GM23338 (cell line): ENCODE results near the gene PLCD3. TPM values are rescaled to one million over a fixed set of nuclear protein-coding genes. Genes with fewer than 3 reads are reported as not detected.
A peak's percentile ranks its signal among the peaks of the same experiment; 100 is the strongest.

ENCODE experiments used
- ATAC-seq: fragments of 200-7000 bp; cut with Tn5 transposase; 3 replicates; pipeline ENCODE4 v1.9.1; 2020
- DNase-seq: peaks from one replicate; pipeline ENCODE4 v3.0.0-alpha.2; 2015; ENCODE audit warnings: low spot score
- H2AFZ ChIP-seq: fragments of 200-600 bp; sonication (generic); 2 replicates; pipeline ENCODE4 v1.8.0; 2016; ENCODE audit warnings: antibody characterized with exemption, mild to moderate bottlenecking, moderate library complexity
- H3F3A ChIP-seq: fragments of 200-600 bp; sonication (generic); replicated peaks from 2 replicates; pipeline ENCODE4 v1.8.0; 2017; ENCODE audit warnings: antibody characterized with exemption, mixed run types, low read depth
- H3K27ac ChIP-seq: fragments of 200-600 bp; sonication (generic); 2 replicates; pipeline ENCODE4 v1.6.1; 2016; ENCODE audit warnings: low read depth
- H3K27me3 ChIP-seq: fragments of 200-600 bp; sonication (generic); 2 replicates; pipeline ENCODE4 v1.8.0; 2016; ENCODE audit warnings: mild to moderate bottlenecking, mixed run types, moderate library complexity; ENCODE audit not compliant: insufficient read depth
- H3K36me3 ChIP-seq: fragments of 200-600 bp; sonication (generic); 2 replicates; pipeline ENCODE4 v1.8.0; 2016; ENCODE audit warnings: mild to moderate bottlenecking; ENCODE audit not compliant: insufficient read depth
- H3K4me1 ChIP-seq: fragments of 200-600 bp; sonication (generic); 2 replicates; pipeline ENCODE4 v1.8.0; 2016; ENCODE audit warnings: mild to moderate bottlenecking, moderate library complexity; ENCODE audit not compliant: insufficient read depth
- H3K4me2 ChIP-seq: fragments of 200-600 bp; sonication (generic); 2 replicates; pipeline ENCODE4 v1.7.1; 2017; ENCODE audit warnings: mixed run types
- H3K4me3 ChIP-seq: fragments of 200-600 bp; sonication (generic); 2 replicates; pipeline ENCODE4 v1.6.1; 2016; ENCODE audit warnings: mixed run types
- H3K79me2 ChIP-seq: fragments of 200-600 bp; sonication (generic); replicated peaks from 2 replicates; pipeline ENCODE4 v1.8.0; 2017; ENCODE audit warnings: mild to moderate bottlenecking; ENCODE audit not compliant: insufficient read depth
- H3K9me2 ChIP-seq: fragments of 200-600 bp; sonication (generic); 2 replicates; pipeline ENCODE4 v1.8.0; 2017; ENCODE audit not compliant: insufficient read depth
- H4K20me1 ChIP-seq: fragments of 200-600 bp; sonication (generic); replicated peaks from 2 replicates; pipeline ENCODE4 v1.8.0; 2017; ENCODE audit warnings: mild to moderate bottlenecking; ENCODE audit not compliant: insufficient read depth
- H3K27ac Mint-ChIP-seq: 2 replicates; pipeline ENCODE4 v1.8.0; 2020; ENCODE audit warnings: inconsistent platforms, mild to moderate bottlenecking, moderate library complexity, mixed read lengths
- H3K27me3 Mint-ChIP-seq: 3 replicates; pipeline ENCODE4 v1.8.0; 2022; ENCODE audit warnings: low read depth, mild to moderate bottlenecking, moderate library complexity, mixed read lengths, inconsistent platforms; ENCODE audit not compliant: insufficient read depth, poor library complexity
- H3K36me3 Mint-ChIP-seq: 3 replicates; pipeline ENCODE4 v1.8.0; 2021; ENCODE audit warnings: low read depth, mild to moderate bottlenecking, inconsistent platforms, moderate library complexity, mixed read lengths
- H3K4me1 Mint-ChIP-seq: 3 replicates; pipeline ENCODE4 v1.8.0; 2020; ENCODE audit warnings: mild to moderate bottlenecking, inconsistent platforms, mixed read lengths
- H3K4me3 Mint-ChIP-seq: 3 replicates; pipeline ENCODE4 v1.8.0; 2021; ENCODE audit warnings: moderate library complexity, mild to moderate bottlenecking, inconsistent platforms, mixed read lengths
- H3K9me3 Mint-ChIP-seq: 3 replicates; pipeline ENCODE4 v1.8.0; 2020; ENCODE audit warnings: moderate library complexity, mild to moderate bottlenecking, inconsistent platforms, mixed read lengths
- CREB1 ChIP-seq: fragments of 250-450 bp; sonication (Bioruptor Pico); IDR thresholded peaks from 2 replicates; pipeline ENCODE4 v1.5.0; 2020; ENCODE audit warnings: low read depth, mild to moderate bottlenecking, moderate library complexity
- CTCF ChIP-seq, 2 experiments: fragments of 200-600 bp in 1 of 2; sonication (generic) in 1 of 2; conservative IDR thresholded peaks; 2 replicates each; pipeline versions ENCODE4 v1.5.1 to v1.6.1; 2016 to 2017; ENCODE audit warnings: antibody characterized with exemption in 2 of 2, low read depth in 2 of 2, mild to moderate bottlenecking in 2 of 2, moderate library complexity in 1 of 2
- ETS1 ChIP-seq: IDR thresholded peaks from 2 replicates; pipeline ENCODE4 v1.6.1; 2016; ENCODE audit warnings: antibody characterized with exemption
- EZH2 ChIP-seq: fragments of 200-600 bp; sonication (generic); IDR thresholded peaks from one replicate; pipeline ENCODE4 v1.8.0; 2017; ENCODE audit warnings: antibody characterized with exemption, mild to moderate bottlenecking, low read depth; ENCODE audit not compliant: unreplicated experiment
- EZH2phosphoT487 ChIP-seq: fragments of 200-600 bp; sonication (generic); IDR thresholded peaks from one replicate; pipeline ENCODE4 v1.8.1; 2018; ENCODE audit warnings: antibody characterized with exemption; ENCODE audit not compliant: unreplicated experiment
- JUNB ChIP-seq: IDR thresholded peaks from one replicate; pipeline ENCODE4 v1.6.1; 2016; ENCODE audit warnings: antibody characterized with exemption; ENCODE audit not compliant: unreplicated experiment
- NANOG ChIP-seq: IDR thresholded peaks from 2 replicates; pipeline ENCODE4 v1.6.1; 2016; ENCODE audit warnings: antibody characterized with exemption, borderline replicate concordance
- POLR2AphosphoS5 ChIP-seq: IDR thresholded peaks from 2 replicates; pipeline ENCODE4 v1.6.1; 2016; ENCODE audit warnings: antibody characterized with exemption, low read depth
- REST ChIP-seq: IDR thresholded peaks from one replicate; pipeline ENCODE4 v1.6.1; 2018; ENCODE audit warnings: antibody characterized with exemption; ENCODE audit not compliant: unreplicated experiment
- STAT1 ChIP-seq: IDR thresholded peaks from one replicate; pipeline ENCODE4 v1.6.1; 2016; ENCODE audit warnings: antibody characterized with exemption; ENCODE audit not compliant: unreplicated experiment
- ZNF114 ChIP-seq: fragments of 250-450 bp; sonication (Bioruptor Pico); IDR thresholded peaks from 2 replicates; pipeline ENCODE4 v1.5.0; 2020; ENCODE audit warnings: mild to moderate bottlenecking, moderate library complexity
- ZNF331 ChIP-seq: fragments of 250-450 bp; sonication (Bioruptor Pico); IDR thresholded peaks from 2 replicates; pipeline ENCODE4 v1.5.0; 2020; ENCODE audit warnings: low read depth, mild to moderate bottlenecking, moderate library complexity
- ZNF462 ChIP-seq: fragments of 250-450 bp; sonication (Bioruptor Pico); IDR thresholded peaks from 2 replicates; pipeline ENCODE4 v1.5.0; 2020; ENCODE audit warnings: mild to moderate bottlenecking, moderate library complexity
- polyA plus RNA-seq: library from polyadenylated mRNA; unstranded; fragments of >200 nt; fragmentation: Nextera tagmentation; extraction: Ambion mirVana; gene quantifications from 2 replicates; pipeline ENCODE4 v1.2.1, GENCODE V29; 2016
- total RNA-seq: library from RNA; depleted of rRNA; stranded (reverse); fragments of >200 nt; shearing (Covaris generic); gene quantifications from 2 replicates; pipeline ENCODE4 v1.2.3, GENCODE V29; 2014

Gene PLCD3
- total and polyA plus RNA-seq, 2 experiments from 2014 or later: 3.0 to 32.1 TPM

- H3K9me2 ChIP-seq: no peaks in the 10 kb centered on the region
- peak overlapping the region; percentile 67; the same call in 1 of the 2 replicates for H3K27ac ChIP-seq
- H3K4me3 ChIP-seq: no peak overlapping the region
- Mint-ChIP-seq H3K27me3 (peaks cover 7% of the 10 kb centered on the region), H3K9me3 (no peaks in the 10 kb centered on the region), H3K4me1 (peaks cover 4% of the 10 kb centered on the region; the same call in 2 of the 3 replicates), H3K36me3 (peaks cover 50% of the 10 kb centered on the region), H3K27ac (no peak overlapping the region), H3K4me3 (no peak overlapping the region)
- H3F3A ChIP-seq: 0 out of 2 replicates have a peak, but pooled peaks cover 4% of the 10 kb centered on the region
- H2AFZ ChIP-seq: no peak overlapping the region
- no peak overlapping the region for H3K4me2 ChIP-seq
- peaks cover 98% of the 10 kb centered on the region for H3K79me2 ChIP-seq
- H3K36me3 ChIP-seq: 0 out of 2 replicates have a peak, but pooled peaks cover 9% of the 10 kb centered on the region
- peaks cover 24% of the 10 kb centered on the region for H4K20me1 ChIP-seq
- H3K4me1 ChIP-seq: no peaks in the 10 kb centered on the region
- DNase-seq: no peak
- no peak for ATAC-seq
- TF ChIP-seq CTCF (conservative IDR thresholded peaks at IDR 0.05; ENCODE audit: low read depth in 2 of 2) (no peak), JUNB (no peak), ZNF331 (CRISPR knock-in tag) (no peak), ETS1 (no peak), EZH2 (no peak), NANOG (no peak), POLR2AphosphoS5 (no peak), EZH2phosphoT487 (no peak), ZNF114 (CRISPR knock-in tag) (no peak), CREB1 (no peak), STAT1 (no peak), REST (no peak), ZNF462 (CRISPR knock-in tag) (no peak)
- H3K27me3 ChIP-seq: no peaks in the 10 kb centered on the region
These were observed 61.5 kb downstream of the PLCD3 start for GRCh38 chr17:45070809-45071208.
